Measurements from ENCODE around the gene CDKN2C. TPM values are rescaled to one million over a fixed set of nuclear protein-coding genes. Genes with fewer than 3 reads are reported as not detected.

CDKN2C gene
- total RNA-seq, 1 donor from 2014 or later, result 22.8 TPM

GRCh38 chr1:50966991-50967390 is 3.1 kb upstream of the CDKN2C start:
- Histone ChIP-seq H3K27me3 (no peaks in the 10 kb centered on the region), H3K27ac (peak overlapping the region; percentile 97), H3K4me1 (peaks cover 14% of the 10 kb centered on the region), H3K9me3 (no peaks in the 10 kb centered on the region), H3K4me3 (peak overlapping the region in 1 of 2 donors; percentile 74), H3K36me3 (no peaks in the 10 kb centered on the region)
- DNase-seq (ENCODE audit: extremely low spot score in 2 of 2), result no peak
- intact Hi-C loops (cut with DNase I), result no loop called here
- TF ChIP-seq CTCF (IDR thresholded peaks at IDR 0.05) (no peak), POLR2AphosphoS5 (IDR thresholded peaks at IDR 0.05; ENCODE audit: insufficient read depth in 1 of 2, low read depth in 1 of 2) (no peak), POLR2A (IDR thresholded peaks at IDR 0.05) (no peak)

GRCh38 chr1:50967416-50968157 is 2.5 kb upstream of the CDKN2C start:
- Histone ChIP-seq H3K4me3 (peak overlapping the region; percentile 57 to 74), H3K27ac (peak overlapping the region; percentile 97), H3K4me1 (peaks cover 14% of the 10 kb centered on the region), H3K36me3 (no peaks in the 10 kb centered on the region), H3K9me3 (no peaks in the 10 kb centered on the region), H3K27me3 (no peaks in the 10 kb centered on the region)
- no peak for DNase-seq (ENCODE audit: extremely low spot score in 2 of 2)
- no peak for TF ChIP-seq CTCF (IDR thresholded peaks at IDR 0.05)
- TF ChIP-seq POLR2A (IDR thresholded peaks at IDR 0.05), result no peak
- no peak for TF ChIP-seq POLR2AphosphoS5 (IDR thresholded peaks at IDR 0.05; ENCODE audit: insufficient read depth in 1 of 2, low read depth in 1 of 2)
- intact Hi-C loops (cut with DNase I), result no loop called here

GRCh38 chr1:50968158-50968820 is 1.8 kb upstream of the CDKN2C start:
- DNase-seq (ENCODE audit: extremely low spot score in 2 of 2), result no peak
- intact Hi-C loops (cut with DNase I), result no loop called here

GRCh38 chr1:50968821-50969610 is 1.0 kb upstream of the CDKN2C start:
- intact Hi-C loops (cut with DNase I), result no loop called here
- TF ChIP-seq POLR2AphosphoS5 (IDR thresholded peaks at IDR 0.05; ENCODE audit: insufficient read depth in 1 of 2, low read depth in 1 of 2), result no peak
- no peak for TF ChIP-seq CTCF (IDR thresholded peaks at IDR 0.05)
- no peak for TF ChIP-seq POLR2A (IDR thresholded peaks at IDR 0.05)
- Histone ChIP-seq H3K27ac (peak overlapping the region; percentile 97), H3K4me1 (peaks cover 14% of the 10 kb centered on the region), H3K9me3 (no peaks in the 10 kb centered on the region), H3K4me3 (peak overlapping the region; percentile 57 to 74), H3K27me3 (no peaks in the 10 kb centered on the region), H3K36me3 (no peaks in the 10 kb centered on the region)
- DNase-seq (ENCODE audit: extremely low spot score in 2 of 2), result no peak

More at GRCh38 chr1:50968158-50968820, 1.8 kb upstream of the CDKN2C start:
- Histone ChIP-seq H3K4me3 (peak overlapping the region; percentile 57 to 74), H3K27ac (peak overlapping the region; percentile 97), H3K27me3 (no peaks in the 10 kb centered on the region), H3K36me3 (no peaks in the 10 kb centered on the region), H3K4me1 (peaks cover 14% of the 10 kb centered on the region), H3K9me3 (no peaks in the 10 kb centered on the region)
- peak in 2 of 3 experiments; percentile 1 to 46 for TF ChIP-seq CTCF (IDR thresholded peaks at IDR 0.05)
- peak in 1 of 2 donors; percentile 78 for TF ChIP-seq POLR2A (IDR thresholded peaks at IDR 0.05)
- TF ChIP-seq POLR2AphosphoS5 (IDR thresholded peaks at IDR 0.05; ENCODE audit: insufficient read depth in 1 of 2, low read depth in 1 of 2), result peak in 1 of 2 donors; percentile 93

Measured in vagina (tissue), 2 donors.